Adrenal gland (tissue), 12 donors: ENCODE results near the gene EMILIN2. TPM values are rescaled to one million over a fixed set of nuclear protein-coding genes. Genes with fewer than 3 reads are reported as not detected.

Experiments
- DNase-seq, 7 donors: peaks; one replicate each; pipeline ENCODE4 v3.0.0-alpha.2; 2019 to 2020
- H3K27ac ChIP-seq, 5 donors: fragments of 200-600 bp; sonication (generic) in 4 of 5; 1 replicate in 3 of 5; 2 replicates in 2 of 5; pipeline versions ENCODE4 v1.5.1 to v1.8.0; 2016 to 2020; ENCODE audit warnings: mild to moderate bottlenecking in 1 of 5
- H3K27me3 ChIP-seq: fragments of 200-600 bp; 2 replicates; pipeline ENCODE4 v1.8.0; 2021
- H3K36me3 ChIP-seq, 2 donors: fragments of 200-600 bp; replicated peaks in 1 of 2; 1 replicate in 1 of 2; 2 replicates in 1 of 2; pipeline versions ENCODE4 v1.5.1 to v1.8.0; 2018 to 2022
- H3K4me1 ChIP-seq, 2 donors: fragments of 200-600 bp; replicated peaks in 1 of 2; 1 replicate in 1 of 2; 2 replicates in 1 of 2; pipeline versions ENCODE4 v1.5.1 to v1.8.0; 2018 to 2021
- H3K4me3 ChIP-seq, 4 donors: fragments of 200-600 bp; sonication (generic) in 3 of 4; one replicate each; pipeline ENCODE4 v1.5.1; 2016 to 2018
- H3K9me3 ChIP-seq, 3 donors: fragments of 200-600 bp; sonication (generic) in 1 of 3; replicated peaks in 1 of 3; 1 replicate in 2 of 3; 2 replicates in 1 of 3; pipeline versions ENCODE4 v1.5.1 to v1.8.0; 2016 to 2021
- CTCF ChIP-seq, 6 experiments: fragments of 450-650 bp in 4 of 6; fragments of 200-600 bp in 2 of 6; sonication (generic) in 1 of 6; IDR thresholded peaks; 1 replicate in 5 of 6; 2 replicates in 1 of 6; pipeline versions ENCODE4 v1.5.1 to v1.8.0; 2016 to 2021; ENCODE audit warnings: antibody characterized with exemption in 6 of 6, mild to moderate bottlenecking in 2 of 6, moderate library complexity in 1 of 6
- POLR2A ChIP-seq, 2 donors: fragments of 450-650 bp; IDR thresholded peaks; one replicate each; pipeline ENCODE4 v1.6.1; 2017; ENCODE audit warnings: antibody characterized with exemption in 2 of 2, mild to moderate bottlenecking in 2 of 2, moderate library complexity in 1 of 2
- WGBS, 4 donors: extraction: QIAGEN DNeasy Blood & Tissue Kit in 2 of 4; methylation state at CpG; one replicate each; pipeline versions ENCODE4 v1.1.5 to v1.1.7; 2013 to 2017; 5-methylcytosine and 5-hydroxymethylcytosine counted together
- intact Hi-C, 2 donors: fragments of 100-400 bp; cut with DNase I; formaldehyde crosslinking; loops; one replicate each; pipeline versions ENCODE4 v1.14.1 to v1.15.0; 2022 to 2023
- polyA plus RNA-seq, 3 donors: library from polyadenylated mRNA; stranded (reverse); fragments of 200-250 nt in 2 of 3; fragments of 350-450 nt in 1 of 3; fragmentation: Illumina TruSeq in 1 of 3; extraction: RNeasy Lipid Tissue Mini Kit (QIAGEN cat#74804) in 1 of 3; gene quantifications; one replicate each; pipeline ENCODE4 v1.2.3, GENCODE V29; 2013 to 2014
- total RNA-seq, 9 donors: library from RNA; depleted of rRNA in 4 of 9; stranded (reverse); fragments of >200 nt in 4 of 9; fragments of 120-200 nt in 1 of 9; fragmentation: NEBNext Ultra II Directional in 1 of 9; extraction: Animal tissue kit (Norgen Biotek cat#: 25700) in 1 of 9; gene quantifications; one replicate each; pipeline versions ENCODE4 v1.1.0 to v1.2.4, GENCODE V29; 2013 to 2023
- donor health status: healthy with polysubstance abuse.
- donor health status: Bipolar disorder and iron deficiency.
- donor health status: DM: yes; HTN: yes; CAD: no.
- donor health status: DM: no; HTN: no; CAD: no.
- donor health status: DM: no; HTN: no; CAD: no.
- donor health status: DM: yes; HTN: yes; CAD: no.

The EMILIN2 gene
- total and polyA plus RNA-seq, 12 donors = 3.3 to 20.8 (median 9.3) TPM

DNA sequence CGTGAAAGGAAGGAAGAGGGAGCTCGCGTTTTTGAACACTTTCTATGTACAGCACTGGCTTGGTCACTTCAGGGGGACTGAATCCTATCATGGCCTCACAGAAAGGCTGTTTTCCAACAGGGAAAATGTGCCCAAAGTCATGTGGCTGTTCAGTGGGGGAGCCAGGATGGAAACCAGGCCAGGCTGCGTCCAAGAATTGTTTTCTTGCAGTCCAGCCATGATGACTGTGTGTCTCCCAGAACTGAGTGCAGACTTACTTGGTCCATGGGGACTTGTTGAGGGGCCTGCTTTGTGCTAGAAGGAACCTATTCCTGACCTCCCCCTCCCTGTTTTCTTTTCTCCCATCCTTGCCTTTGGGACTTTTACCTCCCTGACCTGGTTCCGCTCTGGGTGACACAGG lies 46.9 kb downstream of the EMILIN2 start:
- WGBS, 4 donors = 87 to 97% (median 89%) methylated on average over 5 of the region's 5 CpGs

GRCh38 chr18:2894131-2894840 lies 47.5 kb downstream of the EMILIN2 start:
- no peak for TF ChIP-seq CTCF (IDR thresholded peaks at IDR 0.05)
- TF ChIP-seq POLR2A (IDR thresholded peaks at IDR 0.05) = no peak
- 81 to 89% (median 86%) methylated on average over 9 to 11 of the region's 11 CpGs for WGBS, 4 donors
- no peaks in the 10 kb centered on the region for H3K36me3 ChIP-seq
- H3K4me1 ChIP-seq = no peaks in the 10 kb centered on the region
- no peaks in the 10 kb centered on the region for H3K9me3 ChIP-seq
- H3K4me3 ChIP-seq = no peak overlapping the region
- peaks cover 4% of the 10 kb centered on the region for H3K27me3 ChIP-seq
- no peak for DNase-seq
- intact Hi-C loops = loop anchor here in 1 of 2 donors (10.0 kb wide), 1 partner anchor 59 kb away; no protein-coding TSS in a partner anchor
- no peak overlapping the region for H3K27ac ChIP-seq

More for the DNA sequence above, 46.9 kb downstream of the EMILIN2 start:
- Histone ChIP-seq H3K36me3 (no peaks in the 10 kb centered on the region), H3K27me3 (peaks cover 4% of the 10 kb centered on the region), H3K9me3 (no peaks in the 10 kb centered on the region), H3K27ac (no peak overlapping the region), H3K4me3 (no peak overlapping the region), H3K4me1 (no peaks in the 10 kb centered on the region)
- TF ChIP-seq CTCF (IDR thresholded peaks at IDR 0.05) (no peak), POLR2A (IDR thresholded peaks at IDR 0.05) (no peak)
- intact Hi-C loops = loop anchor here in 1 of 2 donors (10.0 kb wide), 1 partner anchor 59 kb away; no protein-coding TSS in a partner anchor
- DNase-seq = no peak

GRCh38 chr18:2894841-2895370 lies 48.1 kb downstream of the EMILIN2 start:
- Histone ChIP-seq H3K36me3 (no peaks in the 10 kb centered on the region), H3K4me1 (no peaks in the 10 kb centered on the region), H3K4me3 (no peak overlapping the region), H3K9me3 (no peaks in the 10 kb centered on the region), H3K27me3 (peaks cover 4% of the 10 kb centered on the region), H3K27ac (no peak overlapping the region)
- TF ChIP-seq POLR2A (IDR thresholded peaks at IDR 0.05) = no peak
- TF ChIP-seq CTCF (IDR thresholded peaks at IDR 0.05) = no peak
- 83 to 88% (median 84%) methylated on average over 2 of the region's 2 CpGs for WGBS, 4 donors
- intact Hi-C loops = loop anchor here in 1 of 2 donors (10.0 kb wide), 1 partner anchor 60 kb away; no protein-coding TSS in a partner anchor
- DNase-seq = no peak

DNA sequence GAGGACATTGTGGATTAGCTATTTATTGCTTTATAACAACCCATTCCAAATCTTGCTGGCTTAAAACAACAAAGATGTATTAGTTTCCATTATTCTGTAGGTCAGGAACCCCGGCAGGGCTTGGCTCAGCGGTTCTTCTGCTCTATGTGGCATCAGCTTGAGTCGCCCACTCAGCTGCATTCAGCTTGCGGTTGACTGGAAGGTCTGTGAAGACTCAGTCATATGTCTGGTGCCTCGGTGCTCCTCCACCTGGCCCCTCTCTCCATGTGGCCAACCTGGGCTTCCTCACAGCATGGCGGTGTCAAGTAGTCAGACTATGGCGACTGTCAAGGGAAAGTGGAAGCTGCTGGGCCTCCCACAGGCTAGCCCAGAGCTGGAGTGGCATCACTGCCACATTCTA lies 48.6 kb downstream of the EMILIN2 start:
- no peak for DNase-seq
- H3K4me3 ChIP-seq = no peak overlapping the region
- TF ChIP-seq CTCF (IDR thresholded peaks at IDR 0.05) (no peak), POLR2A (IDR thresholded peaks at IDR 0.05) (no peak)
- 94 to 96% (median 95%) methylated on average over 5 to 7 of the region's 7 CpGs for WGBS, 4 donors
- H3K9me3 ChIP-seq = no peaks in the 10 kb centered on the region
- H3K4me1 ChIP-seq = no peaks in the 10 kb centered on the region
- H3K36me3 ChIP-seq = no peaks in the 10 kb centered on the region
- intact Hi-C loops = loop anchor here in 1 of 2 donors (10.0 kb wide), 1 partner anchor 61 kb away; no protein-coding TSS in a partner anchor
- peaks cover 4% of the 10 kb centered on the region for H3K27me3 ChIP-seq
- no peak overlapping the region for H3K27ac ChIP-seq
